ENCODE measurements around the gene TP63. TPM values are rescaled to one million over a fixed set of nuclear protein-coding genes. Genes with fewer than 3 reads are reported as not detected.

TP63 gene
- total RNA-seq, 1 donor from 2014 or later, result 7.8 TPM

DNA sequence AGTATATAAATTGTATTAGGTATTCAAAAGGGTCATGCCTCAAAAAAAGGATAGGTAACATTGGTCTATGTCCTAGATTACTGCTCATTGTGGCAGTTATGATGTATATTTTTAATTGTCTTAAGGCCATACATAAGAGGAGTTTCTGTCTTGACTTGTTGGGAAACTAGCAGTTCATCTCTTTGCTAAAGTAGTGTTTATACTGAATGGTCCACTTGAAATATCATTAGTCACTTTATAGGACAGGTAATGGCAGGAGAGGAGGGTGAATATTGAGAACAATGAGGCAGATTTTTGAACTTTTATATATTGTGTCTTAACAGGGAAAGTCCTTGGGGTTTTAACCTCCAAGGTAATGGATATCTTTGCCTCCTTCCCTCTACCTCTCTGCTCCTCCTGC lies 58.4 kb downstream of the TP63 start:
- H3K9me3 ChIP-seq (ENCODE audit: control insufficient read depth in 3 of 3, low read length in 3 of 3), result no peaks in the 10 kb centered on the region
- no peak overlapping the region for H3K4me3 ChIP-seq (ENCODE audit: low read length in 3 of 3)
- H3K36me3 ChIP-seq (ENCODE audit: control insufficient read depth in 3 of 3, insufficient read depth in 3 of 3, low read length in 3 of 3), result no peaks in the 10 kb centered on the region
- peaks cover 0 to 13% (median 10%) of the 10 kb centered on the region in 3 donors for H3K4me1 ChIP-seq (ENCODE audit: control insufficient read depth in 3 of 3, insufficient read depth in 3 of 3, low read length in 3 of 3)
- H3K27me3 ChIP-seq (ENCODE audit: control insufficient read depth in 3 of 3, insufficient read depth in 3 of 3, low read length in 3 of 3), result no peaks in the 10 kb centered on the region
- no peak overlapping the region for H3K9ac ChIP-seq (ENCODE audit: low read depth in 1 of 3, low read length in 3 of 3)
- H3K27ac ChIP-seq (ENCODE audit: low read depth, low read length), result no peak overlapping the region

- Histone ChIP-seq H3K4me3 (ENCODE audit: low read length in 3 of 3) (no peak overlapping the region), H3K36me3 (ENCODE audit: control insufficient read depth in 3 of 3, insufficient read depth in 3 of 3, low read length in 3 of 3) (no peaks in the 10 kb centered on the region), H3K4me1 (ENCODE audit: control insufficient read depth in 3 of 3, insufficient read depth in 3 of 3, low read length in 3 of 3) (peaks cover 0 to 13% (median 10%) of the 10 kb centered on the region in 3 donors), H3K9ac (ENCODE audit: low read depth in 1 of 3, low read length in 3 of 3) (no peak overlapping the region), H3K9me3 (ENCODE audit: control insufficient read depth in 3 of 3, low read length in 3 of 3) (no peaks in the 10 kb centered on the region), H3K27ac (ENCODE audit: low read depth, low read length) (no peak overlapping the region), H3K27me3 (ENCODE audit: control insufficient read depth in 3 of 3, insufficient read depth in 3 of 3, low read length in 3 of 3) (no peaks in the 10 kb centered on the region)
Measured at GRCh38 chr3:189690237-189690636, 59.0 kb downstream of the TP63 start.

GRCh38 chr3:189690672-189691071 lies 59.5 kb downstream of the TP63 start:
- Histone ChIP-seq H3K27me3 (ENCODE audit: control insufficient read depth in 3 of 3, insufficient read depth in 3 of 3, low read length in 3 of 3) (no peaks in the 10 kb centered on the region), H3K9ac (ENCODE audit: low read depth in 1 of 3, low read length in 3 of 3) (no peak overlapping the region), H3K9me3 (ENCODE audit: control insufficient read depth in 3 of 3, low read length in 3 of 3) (no peaks in the 10 kb centered on the region), H3K27ac (ENCODE audit: low read depth, low read length) (no peak overlapping the region), H3K36me3 (ENCODE audit: control insufficient read depth in 3 of 3, insufficient read depth in 3 of 3, low read length in 3 of 3) (no peaks in the 10 kb centered on the region), H3K4me1 (ENCODE audit: control insufficient read depth in 3 of 3, insufficient read depth in 3 of 3, low read length in 3 of 3) (peaks cover 0 to 13% (median 10%) of the 10 kb centered on the region in 3 donors), H3K4me3 (ENCODE audit: low read length in 3 of 3) (no peak overlapping the region)

GRCh38 chr3:189695400-189695799 lies 64.2 kb downstream of the TP63 start:
- Histone ChIP-seq H3K4me1 (ENCODE audit: control insufficient read depth in 3 of 3, insufficient read depth in 3 of 3, low read length in 3 of 3) (peaks cover 0 to 3% (median 0%) of the 10 kb centered on the region in 3 donors), H3K4me3 (ENCODE audit: low read length in 3 of 3) (no peak overlapping the region), H3K9me3 (ENCODE audit: control insufficient read depth in 3 of 3, low read length in 3 of 3) (no peaks in the 10 kb centered on the region), H3K9ac (ENCODE audit: low read depth in 1 of 3, low read length in 3 of 3) (no peak overlapping the region), H3K36me3 (ENCODE audit: control insufficient read depth in 3 of 3, insufficient read depth in 3 of 3, low read length in 3 of 3) (no peaks in the 10 kb centered on the region), H3K27ac (ENCODE audit: low read depth, low read length) (no peak overlapping the region), H3K27me3 (ENCODE audit: control insufficient read depth in 3 of 3, insufficient read depth in 3 of 3, low read length in 3 of 3) (no peaks in the 10 kb centered on the region)

DNA sequence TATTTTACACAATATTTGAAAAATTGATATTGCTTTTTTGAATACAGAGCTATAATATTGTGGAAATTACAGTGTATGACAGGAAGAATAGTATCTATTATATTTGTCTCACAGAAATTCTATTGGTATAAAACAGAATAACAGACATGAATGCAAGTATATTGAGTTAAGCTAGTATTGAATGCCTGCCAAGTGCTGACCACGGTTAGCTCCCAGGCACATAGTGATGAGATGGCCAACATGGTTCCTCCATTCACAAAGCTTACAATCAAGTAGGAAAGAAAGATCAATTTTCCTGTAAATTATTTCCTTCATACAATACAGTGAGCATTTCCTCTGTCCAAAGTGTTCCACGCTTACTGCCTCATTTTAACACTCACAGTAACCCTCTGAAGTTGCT lies 67.6 kb downstream of the TP63 start:
- Histone ChIP-seq H3K4me3 (ENCODE audit: low read length in 3 of 3) (no peak overlapping the region), H3K4me1 (ENCODE audit: control insufficient read depth in 3 of 3, insufficient read depth in 3 of 3, low read length in 3 of 3) (peaks cover 10 to 21% (median 14%) of the 10 kb centered on the region in 3 donors), H3K27ac (ENCODE audit: low read depth, low read length) (no peak overlapping the region), H3K9me3 (ENCODE audit: control insufficient read depth in 3 of 3, low read length in 3 of 3) (no peaks in the 10 kb centered on the region), H3K36me3 (ENCODE audit: control insufficient read depth in 3 of 3, insufficient read depth in 3 of 3, low read length in 3 of 3) (no peaks in the 10 kb centered on the region), H3K9ac (ENCODE audit: low read depth in 1 of 3, low read length in 3 of 3) (no peak overlapping the region), H3K27me3 (ENCODE audit: control insufficient read depth in 3 of 3, insufficient read depth in 3 of 3, low read length in 3 of 3) (no peaks in the 10 kb centered on the region)

DNA sequence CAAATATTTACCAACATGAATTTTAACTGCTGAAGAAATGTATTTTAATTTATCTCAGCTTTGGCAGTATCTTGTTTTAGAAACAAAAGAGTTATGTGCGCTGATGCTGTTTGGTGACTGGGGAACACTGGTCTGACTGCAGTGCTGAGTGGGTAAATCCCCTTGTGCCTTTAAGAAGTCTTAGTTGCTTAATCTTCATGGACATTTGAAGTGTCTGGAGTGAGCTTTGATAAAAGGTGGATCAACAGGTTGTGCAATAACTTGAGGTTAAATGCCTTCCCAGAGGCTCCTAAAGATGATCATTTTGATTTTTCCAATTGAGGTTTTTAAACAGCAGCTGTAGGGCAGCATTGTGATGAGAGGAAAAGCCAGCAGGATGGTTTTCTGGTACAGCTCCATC lies 68.7 kb downstream of the TP63 start:
- Histone ChIP-seq H3K9ac (ENCODE audit: low read depth in 1 of 3, low read length in 3 of 3) (no peak overlapping the region), H3K9me3 (ENCODE audit: control insufficient read depth in 3 of 3, low read length in 3 of 3) (no peaks in the 10 kb centered on the region), H3K27ac (ENCODE audit: low read depth, low read length) (no peak overlapping the region), H3K4me3 (ENCODE audit: low read length in 3 of 3) (no peak overlapping the region), H3K27me3 (ENCODE audit: control insufficient read depth in 3 of 3, insufficient read depth in 3 of 3, low read length in 3 of 3) (no peaks in the 10 kb centered on the region), H3K4me1 (ENCODE audit: control insufficient read depth in 3 of 3, insufficient read depth in 3 of 3, low read length in 3 of 3) (peaks cover 15 to 26% (median 21%) of the 10 kb centered on the region in 3 donors), H3K36me3 (ENCODE audit: control insufficient read depth in 3 of 3, insufficient read depth in 3 of 3, low read length in 3 of 3) (no peaks in the 10 kb centered on the region)

- Histone ChIP-seq H3K4me3 (ENCODE audit: low read length in 3 of 3) (no peak overlapping the region), H3K27ac (ENCODE audit: low read depth, low read length) (no peak overlapping the region), H3K9me3 (ENCODE audit: control insufficient read depth in 3 of 3, low read length in 3 of 3) (no peaks in the 10 kb centered on the region), H3K4me1 (ENCODE audit: control insufficient read depth in 3 of 3, insufficient read depth in 3 of 3, low read length in 3 of 3) (peaks cover 15 to 26% (median 21%) of the 10 kb centered on the region in 3 donors), H3K9ac (ENCODE audit: low read depth in 1 of 3, low read length in 3 of 3) (no peak overlapping the region), H3K36me3 (ENCODE audit: control insufficient read depth in 3 of 3, insufficient read depth in 3 of 3, low read length in 3 of 3) (no peaks in the 10 kb centered on the region), H3K27me3 (ENCODE audit: control insufficient read depth in 3 of 3, insufficient read depth in 3 of 3, low read length in 3 of 3) (no peaks in the 10 kb centered on the region)
Measured at GRCh38 chr3:189702066-189702646, 71.0 kb downstream of the TP63 start.

- H3K9me3 ChIP-seq (ENCODE audit: control insufficient read depth in 3 of 3, low read length in 3 of 3), result no peaks in the 10 kb centered on the region
- peak overlapping the region; percentile 25 for H3K27ac ChIP-seq (ENCODE audit: low read depth, low read length)
- H3K27me3 ChIP-seq (ENCODE audit: control insufficient read depth in 3 of 3, insufficient read depth in 3 of 3, low read length in 3 of 3), result no peaks in the 10 kb centered on the region
- no peak overlapping the region for H3K9ac ChIP-seq (ENCODE audit: low read depth in 1 of 3, low read length in 3 of 3)
- H3K4me3 ChIP-seq (ENCODE audit: low read length in 3 of 3), result no peak overlapping the region
- H3K4me1 ChIP-seq (ENCODE audit: control insufficient read depth in 3 of 3, insufficient read depth in 3 of 3, low read length in 3 of 3), result peaks cover 20 to 26% (median 23%) of the 10 kb centered on the region in 3 donors
- no peaks in the 10 kb centered on the region for H3K36me3 ChIP-seq (ENCODE audit: control insufficient read depth in 3 of 3, insufficient read depth in 3 of 3, low read length in 3 of 3)
Measured at GRCh38 chr3:189703865-189704264, 72.7 kb downstream of the TP63 start.

DNA sequence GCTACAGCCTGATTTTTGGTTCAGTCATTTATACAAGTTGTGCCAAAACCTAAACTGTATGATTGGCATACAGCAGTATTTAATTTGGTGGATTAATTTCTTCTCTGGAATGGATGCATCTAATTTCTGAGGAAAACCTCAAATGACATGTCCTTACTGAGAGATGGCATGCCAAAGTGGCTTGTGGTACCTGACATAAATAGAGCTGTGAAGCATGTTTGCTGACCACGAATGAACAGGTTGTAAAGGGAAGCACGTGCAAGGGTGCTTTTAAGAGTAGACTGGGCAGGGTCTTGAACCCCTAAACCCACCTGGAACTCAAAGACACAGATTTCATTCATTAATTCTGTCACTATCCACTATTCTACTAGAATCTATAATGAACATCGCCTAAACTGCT lies 77.2 kb downstream of the TP63 start:
- H3K27ac ChIP-seq (ENCODE audit: low read depth, low read length), result no peak overlapping the region
- no peaks in the 10 kb centered on the region for H3K36me3 ChIP-seq (ENCODE audit: control insufficient read depth in 3 of 3, insufficient read depth in 3 of 3, low read length in 3 of 3)
- no peak overlapping the region for H3K4me3 ChIP-seq (ENCODE audit: low read length in 3 of 3)
- H3K9me3 ChIP-seq (ENCODE audit: control insufficient read depth in 3 of 3, low read length in 3 of 3), result no peaks in the 10 kb centered on the region
- peaks cover 20 to 30% (median 21%) of the 10 kb centered on the region in 3 donors for H3K4me1 ChIP-seq (ENCODE audit: control insufficient read depth in 3 of 3, insufficient read depth in 3 of 3, low read length in 3 of 3)
- H3K27me3 ChIP-seq (ENCODE audit: control insufficient read depth in 3 of 3, insufficient read depth in 3 of 3, low read length in 3 of 3), result no peaks in the 10 kb centered on the region
- no peak overlapping the region for H3K9ac ChIP-seq (ENCODE audit: low read depth in 1 of 3, low read length in 3 of 3)

DNA sequence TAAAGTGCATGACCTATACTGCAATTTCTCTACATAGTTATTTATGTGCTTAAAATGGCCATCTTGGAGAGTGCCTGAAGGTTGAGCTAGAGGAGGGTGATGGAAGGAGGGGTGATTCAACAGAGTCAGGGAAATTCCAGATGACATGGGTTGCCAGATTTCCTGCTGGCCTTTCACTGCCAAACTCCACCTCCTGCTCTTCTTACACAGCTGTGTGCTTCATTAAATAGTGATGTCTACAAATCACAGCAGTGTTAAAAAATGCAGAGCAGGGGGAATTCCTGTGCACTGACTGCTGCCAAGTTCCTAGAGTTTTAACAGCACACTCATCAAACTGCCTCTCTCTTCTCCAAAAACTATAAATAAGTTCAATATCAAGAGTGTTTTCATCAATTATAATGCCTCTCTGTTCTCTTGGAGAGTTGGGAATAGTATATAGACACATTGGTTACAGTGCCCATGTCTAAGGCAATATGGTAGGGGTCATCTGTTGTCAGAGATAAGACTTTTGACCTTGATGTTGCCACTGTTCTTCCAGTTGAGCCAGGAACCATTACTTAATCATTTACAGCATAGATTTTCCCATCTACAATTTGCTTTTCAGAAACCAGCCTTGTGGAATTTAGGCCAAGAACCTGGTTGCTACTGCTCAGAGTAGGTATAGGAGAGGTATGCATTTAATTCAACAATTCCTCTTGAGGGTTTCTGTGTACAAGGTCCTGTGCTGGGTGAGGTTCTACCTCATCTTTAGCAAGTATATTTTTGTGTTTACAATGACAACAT lies 79.6 kb downstream of the TP63 start:
- Histone ChIP-seq H3K9me3 (ENCODE audit: control insufficient read depth in 3 of 3, low read length in 3 of 3) (no peaks in the 10 kb centered on the region), H3K27ac (ENCODE audit: low read depth, low read length) (no peak overlapping the region), H3K4me3 (ENCODE audit: low read length in 3 of 3) (no peak overlapping the region), H3K9ac (ENCODE audit: low read depth in 1 of 3, low read length in 3 of 3) (no peak overlapping the region), H3K36me3 (ENCODE audit: control insufficient read depth in 3 of 3, insufficient read depth in 3 of 3, low read length in 3 of 3) (no peaks in the 10 kb centered on the region), H3K4me1 (ENCODE audit: control insufficient read depth in 3 of 3, insufficient read depth in 3 of 3, low read length in 3 of 3) (peaks cover 12 to 20% (median 14%) of the 10 kb centered on the region in 3 donors), H3K27me3 (ENCODE audit: control insufficient read depth in 3 of 3, insufficient read depth in 3 of 3, low read length in 3 of 3) (no peaks in the 10 kb centered on the region)
